Right atrium auricular region (tissue), 2 donors: ENCODE measurements around the gene LMAN1L. TPM values are rescaled to one million over a fixed set of nuclear protein-coding genes. Genes with fewer than 3 reads are reported as not detected.

Experiments
- DNase-seq: peaks from one replicate; pipeline ENCODE4 v3.0.0-alpha.2; 2019; ENCODE audit warnings: low spot score
- H3K27ac ChIP-seq, 2 donors: fragments of 200-600 bp; sonication (generic); 1 replicate in 1 of 2; 2 replicates in 1 of 2; pipeline ENCODE4 v1.5.1; 2016 to 2019
- H3K27me3 ChIP-seq, 2 donors: fragments of 200-600 bp; sonication (generic); one replicate each; pipeline versions ENCODE4 v1.5.1 to v1.6.0; 2017 to 2019
- H3K36me3 ChIP-seq: fragments of 200-600 bp; sonication (generic); one replicate; pipeline ENCODE4 v1.5.1; 2016
- H3K4me1 ChIP-seq, 2 donors: fragments of 200-600 bp; sonication (generic); one replicate each; pipeline versions ENCODE4 v1.5.1 to v1.6.0; 2017 to 2019
- H3K4me3 ChIP-seq, 2 donors: fragments of 200-600 bp; sonication (generic); 1 replicate in 1 of 2; 2 replicates in 1 of 2; pipeline ENCODE4 v1.5.1; 2017 to 2019; ENCODE audit warnings: mild to moderate bottlenecking in 1 of 2, moderate library complexity in 1 of 2
- H3K9me3 ChIP-seq, 2 donors: fragments of 200-600 bp; sonication (generic); one replicate each; pipeline ENCODE4 v1.5.1; 2019
- total RNA-seq, 2 donors: library from RNA; depleted of rRNA; stranded (reverse); fragments of >200 nt; gene quantifications; one replicate each; pipeline ENCODE4 v1.1.0, GENCODE V29; 2016
- TF ChIP-seq, protein P1 (sequence below), 2 donors: fragments of 200-600 bp; sonication (generic); IDR thresholded peaks; one replicate each; pipeline ENCODE4 v1.5.1; 2019; ENCODE audit warnings: antibody characterized with exemption in 2 of 2

Gene LMAN1L
- total RNA-seq, 2 donors from 2014 or later, result 13.8 to 88.7 TPM

DNA sequence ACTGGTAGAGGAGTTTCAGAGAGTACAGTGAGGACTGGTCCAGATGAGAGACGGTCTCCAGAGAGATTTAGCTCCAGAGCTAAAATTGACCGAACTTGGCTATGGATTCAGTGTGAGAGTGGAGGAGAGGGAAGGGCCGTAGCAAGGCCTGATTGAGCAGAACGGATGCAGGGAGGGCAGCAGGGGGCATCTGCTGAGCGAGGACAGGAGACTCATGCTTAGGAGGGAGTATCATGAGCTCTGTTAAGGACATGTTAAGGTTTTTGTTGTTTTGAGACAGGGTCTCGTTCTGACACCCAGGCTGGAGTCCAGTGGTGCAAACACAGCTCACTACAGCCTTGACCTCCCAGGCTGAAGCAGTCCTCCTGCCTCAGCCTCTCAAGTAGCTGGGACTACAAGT, 7.7 kb upstream of the LMAN1L start:
- Histone ChIP-seq H3K9me3 (no peaks in the 10 kb centered on the region), H3K36me3 (peaks cover 27% of the 10 kb centered on the region), H3K4me3 (no peak overlapping the region), H3K27me3 (no peaks in the 10 kb centered on the region), H3K4me1 (peaks cover 0 to 20% of the 10 kb centered on the region in 2 donors), H3K27ac (peak overlapping the region; percentile 34 to 48)
- no peak for DNase-seq
- TF ChIP-seq, protein P1, sequence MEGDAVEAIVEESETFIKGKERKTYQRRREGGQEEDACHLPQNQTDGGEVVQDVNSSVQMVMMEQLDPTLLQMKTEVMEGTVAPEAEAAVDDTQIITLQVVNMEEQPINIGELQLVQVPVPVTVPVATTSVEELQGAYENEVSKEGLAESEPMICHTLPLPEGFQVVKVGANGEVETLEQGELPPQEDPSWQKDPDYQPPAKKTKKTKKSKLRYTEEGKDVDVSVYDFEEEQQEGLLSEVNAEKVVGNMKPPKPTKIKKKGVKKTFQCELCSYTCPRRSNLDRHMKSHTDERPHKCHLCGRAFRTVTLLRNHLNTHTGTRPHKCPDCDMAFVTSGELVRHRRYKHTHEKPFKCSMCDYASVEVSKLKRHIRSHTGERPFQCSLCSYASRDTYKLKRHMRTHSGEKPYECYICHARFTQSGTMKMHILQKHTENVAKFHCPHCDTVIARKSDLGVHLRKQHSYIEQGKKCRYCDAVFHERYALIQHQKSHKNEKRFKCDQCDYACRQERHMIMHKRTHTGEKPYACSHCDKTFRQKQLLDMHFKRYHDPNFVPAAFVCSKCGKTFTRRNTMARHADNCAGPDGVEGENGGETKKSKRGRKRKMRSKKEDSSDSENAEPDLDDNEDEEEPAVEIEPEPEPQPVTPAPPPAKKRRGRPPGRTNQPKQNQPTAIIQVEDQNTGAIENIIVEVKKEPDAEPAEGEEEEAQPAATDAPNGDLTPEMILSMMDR (IDR thresholded peaks at IDR 0.05), result no peak

DNA sequence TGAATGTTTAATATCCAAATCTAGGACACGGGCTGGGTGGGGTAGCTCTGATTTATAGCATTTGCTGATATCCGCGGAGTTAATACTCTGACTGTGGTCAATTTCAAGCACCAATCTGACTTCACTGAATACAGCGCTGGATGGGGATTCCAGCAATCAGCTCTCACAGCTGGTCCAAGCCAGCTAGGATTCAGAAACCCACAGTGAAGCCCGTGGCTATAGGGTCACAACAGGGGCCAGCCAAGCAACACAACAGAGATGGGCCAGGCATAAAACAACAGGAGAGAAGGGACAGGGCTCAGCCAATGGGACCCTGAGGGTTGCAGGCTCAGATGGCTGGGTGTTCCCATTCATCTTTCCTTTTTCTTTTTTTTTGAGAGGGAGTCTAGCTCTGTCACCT, 5.4 kb upstream of the LMAN1L start:
- Histone ChIP-seq H3K4me3 (no peak overlapping the region), H3K9me3 (no peaks in the 10 kb centered on the region), H3K4me1 (peaks cover 0 to 10% of the 10 kb centered on the region in 2 donors), H3K36me3 (peaks cover 9% of the 10 kb centered on the region), H3K27me3 (no peaks in the 10 kb centered on the region), H3K27ac (peak overlapping the region; percentile 19 to 50)
- DNase-seq, result no peak
- TF ChIP-seq, protein P1 (IDR thresholded peaks at IDR 0.05), result no peak

DNA sequence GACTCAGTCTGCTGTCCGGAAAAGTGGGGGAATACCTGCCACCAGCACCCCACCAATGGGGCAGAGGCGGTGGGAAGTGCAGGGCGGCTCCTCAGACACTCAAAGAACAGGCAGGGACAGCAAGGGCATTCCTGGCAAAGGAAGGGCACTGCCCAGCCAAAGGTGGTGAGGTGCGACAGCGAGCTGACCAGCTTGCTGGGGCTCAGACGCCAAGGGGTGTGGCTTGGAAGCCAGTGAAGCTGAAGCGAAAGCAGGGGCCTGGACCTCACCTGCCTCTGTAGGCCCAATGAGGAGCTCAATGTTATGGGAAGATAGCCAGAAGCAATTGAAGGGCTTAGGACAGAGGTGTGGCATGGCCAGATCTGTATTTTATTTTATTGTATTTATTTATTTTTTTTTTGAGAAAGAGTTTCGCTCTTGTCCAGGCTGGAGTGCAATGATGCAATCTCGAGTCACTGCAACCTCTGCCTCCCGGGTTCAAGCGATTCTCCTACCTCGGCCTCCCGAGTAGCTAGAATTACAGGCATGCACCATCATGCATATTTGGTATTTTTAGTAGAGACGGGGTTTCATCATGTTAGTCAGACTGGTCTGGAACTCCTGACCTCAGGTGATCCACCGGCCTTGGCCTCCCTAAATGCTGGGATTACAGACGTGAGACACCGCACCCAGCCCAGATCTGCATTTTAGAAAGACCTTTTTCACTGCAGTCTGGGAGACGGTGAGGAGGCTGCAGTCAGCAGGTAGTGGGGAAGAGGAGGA, 4.4 kb upstream of the LMAN1L start:
- no peak overlapping the region for H3K4me3 ChIP-seq
- no peak for DNase-seq
- H3K36me3 ChIP-seq, result no peaks in the 10 kb centered on the region
- TF ChIP-seq, protein P1 (IDR thresholded peaks at IDR 0.05), result no peak
- H3K27me3 ChIP-seq, result no peaks in the 10 kb centered on the region
- H3K9me3 ChIP-seq, result no peaks in the 10 kb centered on the region
- H3K4me1 ChIP-seq, result peaks cover 0 to 10% of the 10 kb centered on the region in 2 donors
- H3K27ac ChIP-seq, result peak overlapping the region; percentile 19 to 50

DNA sequence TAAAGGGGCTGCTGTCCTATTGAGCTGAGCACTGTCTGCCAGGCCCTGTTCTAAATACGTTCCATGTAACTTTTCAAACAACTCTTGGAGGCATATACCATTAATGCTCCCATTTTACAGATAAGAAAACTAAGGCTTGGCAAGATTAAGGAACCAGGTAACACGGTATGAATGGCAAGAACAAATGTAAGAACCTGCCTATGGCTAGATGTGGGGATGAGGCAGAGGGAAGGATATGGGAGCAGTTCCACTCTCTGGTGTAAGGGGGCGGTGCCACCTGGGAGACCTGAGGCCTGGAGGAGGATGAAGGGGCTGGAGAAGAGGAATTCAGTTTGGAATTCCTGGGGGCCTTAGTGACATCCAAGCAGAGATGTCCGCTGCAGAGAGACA, 3.8 kb upstream of the LMAN1L start:
- no peaks in the 10 kb centered on the region for H3K36me3 ChIP-seq
- H3K27ac ChIP-seq, result peak overlapping the region in 1 of 2 donors; percentile 18
- TF ChIP-seq, protein P1 (IDR thresholded peaks at IDR 0.05), result no peak
- H3K4me3 ChIP-seq, result no peak overlapping the region
- no peaks in the 10 kb centered on the region for H3K9me3 ChIP-seq
- DNase-seq, result no peak
- H3K4me1 ChIP-seq, result peaks cover 0 to 10% of the 10 kb centered on the region in 2 donors
- no peaks in the 10 kb centered on the region for H3K27me3 ChIP-seq

DNA sequence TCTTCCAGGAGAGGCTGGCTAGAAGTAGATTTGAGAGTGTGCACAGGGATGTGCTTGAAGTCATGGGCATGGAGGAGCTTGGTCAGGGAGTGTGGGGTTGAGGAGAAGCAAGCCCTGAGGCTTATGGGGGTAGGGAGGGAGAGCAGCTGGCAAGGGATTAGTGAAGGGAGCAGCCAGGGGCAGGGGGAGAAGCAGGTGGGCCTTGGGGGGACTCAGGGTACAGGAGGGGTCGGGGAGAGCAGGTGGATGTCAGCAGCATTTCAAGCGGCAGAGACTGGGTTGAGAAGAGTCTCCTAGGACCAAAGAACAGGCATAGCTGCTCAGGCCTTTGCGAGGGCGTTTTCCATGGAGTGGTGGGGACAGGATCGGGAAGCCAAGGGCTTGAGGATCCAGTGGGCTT, 3.4 kb upstream of the LMAN1L start:
- no peak overlapping the region for H3K27ac ChIP-seq
- H3K9me3 ChIP-seq, result no peaks in the 10 kb centered on the region
- H3K27me3 ChIP-seq, result no peaks in the 10 kb centered on the region
- H3K36me3 ChIP-seq, result no peaks in the 10 kb centered on the region
- no peak overlapping the region for H3K4me3 ChIP-seq
- TF ChIP-seq, protein P1 (IDR thresholded peaks at IDR 0.05), result no peak
- no peak for DNase-seq
- peaks cover 0 to 10% of the 10 kb centered on the region in 2 donors for H3K4me1 ChIP-seq

- Histone ChIP-seq H3K4me1 (peaks cover 0 to 10% of the 10 kb centered on the region in 2 donors), H3K27ac (no peak overlapping the region), H3K36me3 (no peaks in the 10 kb centered on the region), H3K9me3 (no peaks in the 10 kb centered on the region), H3K4me3 (no peak overlapping the region), H3K27me3 (no peaks in the 10 kb centered on the region)
- no peak for DNase-seq
- TF ChIP-seq, protein P1 (IDR thresholded peaks at IDR 0.05), result no peak
Observed at GRCh38 chr15:74809956-74810355, 2.7 kb upstream of the LMAN1L start.
